NB4 (cell line): Measurements from ENCODE around the gene HTR2C.

Experiments
- DNase-seq: peaks from one replicate; pipeline ENCODE4 v3.0.0; 2010; ENCODE audit warnings: low read depth
- H3K4me3 ChIP-seq: one replicate; pipeline ENCODE4 v1.5.1; 2011; ENCODE audit warnings: mild to moderate bottlenecking, low read depth, low read length, moderate library complexity
- MYC ChIP-seq: IDR thresholded peaks from 2 replicates; pipeline ENCODE4 v1.6.1; 2011; ENCODE audit warnings: low read depth, low read length
- POLR2A ChIP-seq: IDR thresholded peaks from 2 replicates; pipeline ENCODE4 v1.6.1; 2011; ENCODE audit warnings: mild to moderate bottlenecking; ENCODE audit not compliant: insufficient read length; ENCODE audit errors: extremely low read depth
- TF ChIP-seq, protein P1 (sequence below): IDR thresholded peaks from one replicate; pipeline ENCODE4 v1.5.1; 2012; ENCODE audit warnings: low read depth, low read length
- TF ChIP-seq, protein P2 (sequence below): IDR thresholded peaks from 2 replicates; pipeline ENCODE4 v1.6.1; 2011; ENCODE audit warnings: low read depth, low read length

HTR2C gene

DNA sequence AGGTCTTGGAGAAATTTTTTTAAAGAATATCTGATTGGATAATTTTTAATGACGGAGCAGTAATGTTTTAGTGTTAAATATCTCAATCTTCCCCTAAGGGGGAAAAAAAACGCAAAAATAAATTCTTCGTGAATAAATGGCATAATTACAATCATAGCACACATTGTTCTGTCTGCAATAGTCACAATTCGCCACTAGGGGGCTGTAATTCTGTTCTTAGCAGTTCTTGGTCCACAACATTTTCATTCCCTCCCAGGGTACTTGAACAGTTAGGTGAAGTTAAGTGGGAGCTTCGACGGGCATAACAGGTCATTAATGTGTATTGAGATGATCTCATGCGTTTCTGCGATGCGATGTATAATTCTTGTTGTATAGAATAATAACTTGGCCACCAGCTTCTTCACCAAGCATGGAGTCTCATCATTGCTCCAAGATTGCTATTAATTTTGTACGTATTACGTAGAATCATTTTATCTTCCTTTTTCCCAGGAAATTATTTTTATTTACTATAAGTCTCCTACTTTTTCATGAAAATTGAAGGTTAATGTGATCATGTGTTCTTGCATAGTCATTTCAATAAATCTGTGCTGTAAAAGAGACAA is 27.2 kb downstream of the HTR2C start:
- TF ChIP-seq, protein P1, sequence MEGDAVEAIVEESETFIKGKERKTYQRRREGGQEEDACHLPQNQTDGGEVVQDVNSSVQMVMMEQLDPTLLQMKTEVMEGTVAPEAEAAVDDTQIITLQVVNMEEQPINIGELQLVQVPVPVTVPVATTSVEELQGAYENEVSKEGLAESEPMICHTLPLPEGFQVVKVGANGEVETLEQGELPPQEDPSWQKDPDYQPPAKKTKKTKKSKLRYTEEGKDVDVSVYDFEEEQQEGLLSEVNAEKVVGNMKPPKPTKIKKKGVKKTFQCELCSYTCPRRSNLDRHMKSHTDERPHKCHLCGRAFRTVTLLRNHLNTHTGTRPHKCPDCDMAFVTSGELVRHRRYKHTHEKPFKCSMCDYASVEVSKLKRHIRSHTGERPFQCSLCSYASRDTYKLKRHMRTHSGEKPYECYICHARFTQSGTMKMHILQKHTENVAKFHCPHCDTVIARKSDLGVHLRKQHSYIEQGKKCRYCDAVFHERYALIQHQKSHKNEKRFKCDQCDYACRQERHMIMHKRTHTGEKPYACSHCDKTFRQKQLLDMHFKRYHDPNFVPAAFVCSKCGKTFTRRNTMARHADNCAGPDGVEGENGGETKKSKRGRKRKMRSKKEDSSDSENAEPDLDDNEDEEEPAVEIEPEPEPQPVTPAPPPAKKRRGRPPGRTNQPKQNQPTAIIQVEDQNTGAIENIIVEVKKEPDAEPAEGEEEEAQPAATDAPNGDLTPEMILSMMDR, result peak; percentile 63
- TF ChIP-seq MYC (no peak), POLR2A (no peak)
- H3K4me3 ChIP-seq, result no peak overlapping the region
- DNase-seq, result peak; percentile 44

DNA sequence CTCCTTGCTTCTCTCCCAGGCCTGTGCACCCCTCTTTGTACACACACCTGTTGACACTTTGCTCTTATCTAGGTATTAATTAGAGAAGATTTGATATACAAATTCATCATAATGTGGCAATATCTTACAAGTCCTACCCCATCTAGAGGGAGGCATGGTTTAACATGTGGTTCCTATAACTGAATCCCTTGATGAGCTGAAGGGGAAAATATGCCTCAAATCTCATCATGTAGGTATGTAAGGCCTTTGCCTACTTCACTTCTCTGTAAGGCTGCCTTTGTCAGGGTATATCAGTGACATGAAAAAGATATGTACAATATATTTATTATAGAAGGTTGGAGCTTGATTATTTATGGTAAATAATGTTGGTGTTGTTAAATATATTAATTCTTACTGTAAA is 31.9 kb downstream of the HTR2C start:
- no peak for DNase-seq
- no peak overlapping the region for H3K4me3 ChIP-seq
- no peak for TF ChIP-seq MYC
- TF ChIP-seq POLR2A, result no peak
- TF ChIP-seq, protein P2, sequence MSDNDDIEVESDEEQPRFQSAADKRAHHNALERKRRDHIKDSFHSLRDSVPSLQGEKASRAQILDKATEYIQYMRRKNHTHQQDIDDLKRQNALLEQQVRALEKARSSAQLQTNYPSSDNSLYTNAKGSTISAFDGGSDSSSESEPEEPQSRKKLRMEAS, result no peak
- TF ChIP-seq, protein P1, result no peak

DNA sequence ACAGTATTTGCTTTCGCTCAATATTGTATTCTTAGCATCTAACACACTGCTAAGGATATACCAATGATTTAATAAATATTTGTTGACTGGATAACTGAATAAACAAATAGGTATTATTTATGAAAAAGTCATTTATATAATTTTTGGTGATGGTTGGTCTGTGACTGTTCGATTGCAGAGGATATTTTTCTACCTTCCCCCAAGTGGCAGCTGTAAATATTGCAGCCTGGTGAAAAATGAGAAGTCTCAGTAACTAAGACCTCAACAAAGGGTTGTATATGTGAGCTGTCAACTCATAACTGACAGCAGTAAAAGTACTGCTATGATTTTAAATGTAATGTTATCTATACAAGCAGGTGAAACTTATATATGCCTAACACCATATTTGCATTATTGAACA is 36.0 kb downstream of the HTR2C start:
- no peak overlapping the region for H3K4me3 ChIP-seq
- peak; percentile 4 for DNase-seq
- TF ChIP-seq POLR2A, result no peak
- TF ChIP-seq, protein P1, result peak; percentile 18
- TF ChIP-seq, protein P2, result no peak

DNA sequence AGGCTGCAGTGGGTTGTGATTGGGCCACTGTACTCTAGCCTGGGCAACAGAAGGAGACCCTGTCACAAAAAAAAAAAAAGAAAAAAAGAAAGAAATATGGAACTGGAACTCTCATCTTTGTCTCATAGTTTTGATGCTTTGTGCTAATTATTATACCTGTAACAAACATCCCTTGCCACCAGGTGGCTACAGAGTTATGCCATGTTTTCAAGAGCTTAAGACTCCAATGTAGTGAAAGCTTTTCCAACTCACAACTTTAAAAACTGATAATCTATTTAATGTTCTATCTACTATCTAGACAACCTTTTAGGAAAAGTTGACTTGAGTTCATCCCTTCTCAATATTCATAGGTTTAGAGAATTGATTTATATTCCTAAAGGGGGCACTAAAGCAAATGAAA is 42.4 kb downstream of the HTR2C start:
- H3K4me3 ChIP-seq, result no peak overlapping the region
- TF ChIP-seq, protein P2, result no peak
- TF ChIP-seq, protein P1, result peak; percentile 27
- peak; percentile 8 for DNase-seq

DNA sequence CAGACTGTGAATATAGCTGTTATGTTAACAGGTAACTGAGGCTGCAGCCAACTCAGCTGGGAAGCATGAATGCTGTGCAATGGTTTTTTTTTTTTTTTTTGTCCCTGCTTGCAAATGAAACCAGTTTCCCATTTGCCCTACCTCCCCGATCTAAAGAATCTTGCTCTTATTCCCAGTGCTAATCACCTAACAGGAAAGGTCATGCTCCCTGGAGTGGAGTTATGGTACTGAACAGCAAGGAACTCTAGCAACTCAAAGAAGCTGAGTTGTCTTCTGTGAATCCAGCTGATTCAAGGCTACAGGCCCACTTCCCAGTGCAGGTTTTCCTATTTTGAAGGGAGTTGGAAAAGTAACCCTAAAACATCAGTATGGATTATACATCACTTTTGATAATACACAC is 52.1 kb downstream of the HTR2C start:
- TF ChIP-seq, protein P1, result no peak
- TF ChIP-seq MYC, result no peak
- TF ChIP-seq, protein P2, result no peak
- TF ChIP-seq POLR2A, result no peak

DNA sequence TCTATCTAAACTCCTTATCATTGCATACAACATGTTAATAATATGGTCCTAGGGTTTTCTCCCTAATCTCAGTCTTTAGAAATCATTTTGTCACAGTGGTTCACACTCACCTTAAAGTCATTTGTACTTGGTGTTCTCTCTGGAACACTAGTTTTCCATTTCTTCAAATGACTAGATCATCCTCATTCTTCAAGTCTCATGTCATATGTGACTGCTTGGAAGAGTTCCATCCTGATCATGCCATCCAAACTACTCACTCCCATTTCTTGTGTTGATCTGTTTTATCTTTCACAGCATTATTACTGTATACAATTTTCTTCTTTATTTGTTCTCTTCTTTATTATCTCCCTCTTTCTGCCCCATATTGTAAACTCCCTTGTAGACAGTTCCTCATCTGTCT is 66.5 kb downstream of the HTR2C start:
- no peak for DNase-seq
- H3K4me3 ChIP-seq, result no peak overlapping the region
- TF ChIP-seq, protein P2, result no peak
- TF ChIP-seq, protein P1, result no peak
- TF ChIP-seq MYC, result no peak
- TF ChIP-seq POLR2A, result no peak

More for the DNA sequence above, 52.1 kb downstream of the HTR2C start:
- H3K4me3 ChIP-seq, result no peak overlapping the region
- no peak for DNase-seq
